Measurements from ENCODE around the gene NCKAP1. TPM values are rescaled to one million over a fixed set of nuclear protein-coding genes. Genes with fewer than 3 reads are reported as not detected.

Gene NCKAP1
- total RNA-seq, 2 donors from 2014 or later = 19.8 to 59.9 TPM

- TF ChIP-seq POLR2A (IDR thresholded peaks at IDR 0.05) (no peak), CTCF (IDR thresholded peaks at IDR 0.05) (no peak)
Measured at GRCh38 chr2:182913064-182913463, 125.2 kb downstream of the NCKAP1 start.

GRCh38 chr2:182912518-182912915 is 125.7 kb downstream of the NCKAP1 start:
- no peak overlapping the region for H3K4me3 ChIP-seq
- DNase-seq (no peak), ATAC-seq (no peak)
- TF ChIP-seq POLR2A (IDR thresholded peaks at IDR 0.05) = no peak
- TF ChIP-seq CTCF (IDR thresholded peaks at IDR 0.05) = no peak
- no peaks in the 10 kb centered on the region for H3K9me3 ChIP-seq
- no peaks in the 10 kb centered on the region for H3K4me1 ChIP-seq
- intact Hi-C loops (cut with DNase I) = no loop called here
- no peaks in the 10 kb centered on the region for H3K27me3 ChIP-seq
- H3K27ac ChIP-seq = no peak overlapping the region
- WGBS, 2 donors = 66 to 68% methylated on average over 3 of the region's 3 CpGs
- H3K36me3 ChIP-seq (replicated peaks in 1 of 2; ENCODE audit: insufficient read depth in 1 of 2, low read depth in 2 of 2) = peaks cover 0 to 1% of the 10 kb centered on the region in 2 donors

More at GRCh38 chr2:182913064-182913463, 125.2 kb downstream of the NCKAP1 start:
- DNase-seq (no peak), ATAC-seq (no peak)
- H3K9me3 ChIP-seq = no peaks in the 10 kb centered on the region
- 81 to 83% methylated on average over 1 of the region's 1 CpG for WGBS, 2 donors
- no peak overlapping the region for H3K27ac ChIP-seq
- peaks cover 0 to 1% of the 10 kb centered on the region in 2 donors for H3K36me3 ChIP-seq (replicated peaks in 1 of 2; ENCODE audit: insufficient read depth in 1 of 2, low read depth in 2 of 2)
- no peak overlapping the region for H3K4me3 ChIP-seq
- intact Hi-C loops (cut with DNase I) = no loop called here
- H3K4me1 ChIP-seq = no peaks in the 10 kb centered on the region
- no peaks in the 10 kb centered on the region for H3K27me3 ChIP-seq

GRCh38 chr2:182911813-182912517 is 126.3 kb downstream of the NCKAP1 start:
- DNase-seq (no peak), ATAC-seq (no peak)
- Histone ChIP-seq H3K27ac (no peak overlapping the region), H3K4me3 (no peak overlapping the region), H3K27me3 (no peaks in the 10 kb centered on the region), H3K9me3 (no peaks in the 10 kb centered on the region), H3K36me3 (replicated peaks in 1 of 2; ENCODE audit: insufficient read depth in 1 of 2, low read depth in 2 of 2) (peaks cover 0 to 1% of the 10 kb centered on the region in 2 donors), H3K4me1 (no peaks in the 10 kb centered on the region)
- TF ChIP-seq CTCF (IDR thresholded peaks at IDR 0.05) (no peak), POLR2A (IDR thresholded peaks at IDR 0.05) (no peak)
- 72 to 84% methylated on average over 2 of the region's 2 CpGs for whole genome bisulfite sequencing, 2 donors
- intact Hi-C loops (cut with DNase I) = no loop called here

- Histone ChIP-seq H3K9me3 (no peaks in the 10 kb centered on the region), H3K36me3 (replicated peaks in 1 of 2; ENCODE audit: insufficient read depth in 1 of 2, low read depth in 2 of 2) (peaks cover 0 to 1% of the 10 kb centered on the region in 2 donors), H3K27me3 (no peaks in the 10 kb centered on the region), H3K27ac (no peak overlapping the region), H3K4me3 (no peak overlapping the region), H3K4me1 (no peaks in the 10 kb centered on the region)
- ATAC-seq (no peak), DNase-seq (no peak)
- WGBS, 2 donors = 94 to 100% methylated on average over 1 of the region's 1 CpG
- intact Hi-C loops (cut with DNase I) = no loop called here
- no peak for TF ChIP-seq CTCF (IDR thresholded peaks at IDR 0.05)
- no peak for TF ChIP-seq POLR2A (IDR thresholded peaks at IDR 0.05)
Measured at GRCh38 chr2:182910965-182911364, 127.3 kb downstream of the NCKAP1 start.

Data from body of pancreas (tissue), 4 donors.